Uterus (tissue), 4 donors: Measurements from ENCODE around the gene AHCYL2. TPM values are rescaled to one million over a fixed set of nuclear protein-coding genes. Genes with fewer than 3 reads are reported as not detected.

Source experiments
- DNase-seq, 2 donors: peaks; one replicate each; pipeline ENCODE4 v3.0.0-alpha.2; 2019 to 2020
- H3K27ac ChIP-seq, 2 donors: fragments of 200-600 bp; sonication (generic); 1 replicate in 1 of 2; 2 replicates in 1 of 2; pipeline ENCODE4 v1.5.1; 2016 to 2018
- H3K27me3 ChIP-seq, 2 donors: fragments of 200-600 bp; sonication (generic); one replicate each; pipeline ENCODE4 v1.5.1; 2018 to 2019; ENCODE audit warnings: control low read depth in 1 of 2
- H3K36me3 ChIP-seq, 2 donors: fragments of 200-600 bp; sonication (generic); one replicate each; pipeline ENCODE4 v1.5.1; 2019; ENCODE audit warnings: control low read depth in 1 of 2
- H3K4me1 ChIP-seq, 2 donors: fragments of 200-600 bp; sonication (generic); one replicate each; pipeline ENCODE4 v1.5.1; 2018 to 2019; ENCODE audit warnings: control low read depth in 1 of 2
- H3K4me3 ChIP-seq, 2 donors: fragments of 200-600 bp; sonication (generic); 1 replicate in 1 of 2; 2 replicates in 1 of 2; pipeline ENCODE4 v1.5.1; 2018 to 2019; ENCODE audit warnings: mild to moderate bottlenecking in 1 of 2
- H3K9me3 ChIP-seq, 2 donors: fragments of 200-600 bp; sonication (generic); one replicate each; pipeline ENCODE4 v1.5.1; 2019; ENCODE audit warnings: control low read depth in 1 of 2
- CTCF ChIP-seq, 4 experiments: fragments of 200-600 bp in 2 of 4; fragments of 450-650 bp in 2 of 4; sonication (generic) in 2 of 4; IDR thresholded peaks; one replicate each; pipeline ENCODE4 v1.5.1; 2016 to 2019; ENCODE audit warnings: antibody characterized with exemption in 4 of 4, mild to moderate bottlenecking in 2 of 4, moderate library complexity in 1 of 4
- POLR2A ChIP-seq, 2 donors: fragments of 450-650 bp; IDR thresholded peaks; one replicate each; pipeline ENCODE4 v1.6.1; 2016; ENCODE audit warnings: antibody characterized with exemption in 2 of 2, mild to moderate bottlenecking in 1 of 2, moderate library complexity in 1 of 2
- intact Hi-C: fragments of 100-400 bp; cut with DNase I; formaldehyde crosslinking; loops from one replicate; pipeline ENCODE4 v1.15.1; 2023; ENCODE audit warnings: low total_unique reads
- total RNA-seq, 4 donors: library from RNA; depleted of rRNA in 3 of 4; stranded (reverse); fragments of >200 nt in 3 of 4; gene quantifications; one replicate each; pipeline versions ENCODE4 v1.1.0 to v1.2.4, GENCODE V29; 2014 to 2023
- donor health status: DM: yes; HTN: yes; CAD: no.

AHCYL2 gene
- total RNA-seq, 4 donors from 2014 or later: 5.6 to 29.2 (median 23.7) TPM

DNA sequence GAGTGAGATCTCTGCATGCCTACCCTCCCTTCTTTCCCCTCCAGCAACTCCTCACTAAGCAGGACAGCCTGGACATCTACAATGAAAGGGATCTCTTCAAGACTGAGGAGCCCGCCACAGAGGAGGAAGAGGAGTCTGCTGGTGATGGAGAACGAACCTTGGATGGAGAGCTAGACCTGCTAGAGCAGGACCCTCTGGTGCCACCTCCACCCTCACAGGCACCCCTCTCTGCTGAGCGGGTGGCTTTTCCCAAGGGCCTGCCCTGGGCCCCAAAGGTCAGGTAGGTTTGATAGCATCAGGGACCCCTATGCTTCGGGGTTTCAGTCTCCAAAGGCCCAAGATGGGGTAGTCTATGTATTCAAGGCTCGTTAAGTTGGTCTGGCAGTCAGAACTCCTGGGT is 233.3 kb downstream of the AHCYL2 start:
- no peaks in the 10 kb centered on the region for H3K4me1 ChIP-seq
- H3K27ac ChIP-seq: no peak overlapping the region
- intact Hi-C loops: no loop called here
- no peaks in the 10 kb centered on the region for H3K9me3 ChIP-seq
- no peak for TF ChIP-seq CTCF (IDR thresholded peaks at IDR 0.05)
- no peak for TF ChIP-seq POLR2A (IDR thresholded peaks at IDR 0.05)
- H3K27me3 ChIP-seq: no peaks in the 10 kb centered on the region
- no peak for DNase-seq
- no peak overlapping the region for H3K4me3 ChIP-seq
- no peaks in the 10 kb centered on the region for H3K36me3 ChIP-seq

DNA sequence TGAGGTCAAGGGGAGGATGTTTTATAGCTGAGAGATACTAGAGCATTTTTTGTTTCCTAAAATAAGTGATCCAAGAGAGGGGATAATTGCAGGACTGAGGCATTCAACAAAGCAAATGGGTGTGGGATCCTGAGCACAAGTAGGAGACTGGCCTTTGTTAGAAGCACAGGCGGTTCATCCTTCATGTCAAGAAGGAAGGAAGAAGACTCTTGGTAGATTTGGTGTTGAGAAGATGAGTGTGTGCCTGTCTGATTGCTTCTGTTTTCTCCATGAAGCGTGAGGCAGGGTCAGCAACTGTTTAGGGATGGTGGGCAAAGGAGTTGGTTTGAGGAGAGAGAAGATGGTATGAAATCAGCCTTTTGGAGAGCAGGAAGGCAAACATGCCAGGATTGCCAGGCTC is 237.0 kb downstream of the AHCYL2 start:
- H3K4me3 ChIP-seq: no peak overlapping the region
- H3K4me1 ChIP-seq: no peaks in the 10 kb centered on the region
- H3K27ac ChIP-seq: no peak overlapping the region
- H3K9me3 ChIP-seq: no peaks in the 10 kb centered on the region
- TF ChIP-seq CTCF (IDR thresholded peaks at IDR 0.05): no peak
- TF ChIP-seq POLR2A (IDR thresholded peaks at IDR 0.05): no peak
- no peaks in the 10 kb centered on the region for H3K27me3 ChIP-seq
- intact Hi-C loops: no loop called here
- DNase-seq: no peak
- H3K36me3 ChIP-seq: no peaks in the 10 kb centered on the region

- H3K36me3 ChIP-seq: no peaks in the 10 kb centered on the region
- H3K9me3 ChIP-seq: no peaks in the 10 kb centered on the region
- intact Hi-C loops: no loop called here
- no peaks in the 10 kb centered on the region for H3K4me1 ChIP-seq
- DNase-seq: no peak
- no peak overlapping the region for H3K4me3 ChIP-seq
- TF ChIP-seq POLR2A (IDR thresholded peaks at IDR 0.05) (no peak), CTCF (IDR thresholded peaks at IDR 0.05) (no peak)
- H3K27me3 ChIP-seq: no peaks in the 10 kb centered on the region
- H3K27ac ChIP-seq: no peak overlapping the region
Observed at GRCh38 chr7:129462420-129462819, 237.6 kb downstream of the AHCYL2 start.

DNA sequence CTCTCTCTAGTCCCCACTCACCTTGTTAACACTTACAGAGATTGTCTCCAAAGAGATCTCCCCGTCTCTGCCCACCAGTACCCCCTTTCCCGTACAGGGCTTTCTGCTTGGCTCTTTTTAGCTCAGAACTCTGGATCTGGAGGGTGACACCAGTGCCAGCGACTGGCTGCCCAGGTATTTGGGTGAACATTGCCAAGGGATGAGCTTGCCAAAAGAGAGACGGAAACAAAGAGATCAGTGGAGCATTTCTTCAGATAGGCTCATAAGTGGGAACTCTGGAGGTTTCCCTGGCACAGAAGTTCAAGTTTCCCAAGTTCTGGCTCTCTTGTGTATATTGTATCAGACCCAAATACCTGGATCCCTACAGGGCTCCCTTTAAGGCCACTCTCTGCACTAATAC is 239.4 kb downstream of the AHCYL2 start:
- no peaks in the 10 kb centered on the region for H3K27me3 ChIP-seq
- DNase-seq: no peak
- H3K36me3 ChIP-seq: no peaks in the 10 kb centered on the region
- no peaks in the 10 kb centered on the region for H3K4me1 ChIP-seq
- no peak overlapping the region for H3K4me3 ChIP-seq
- no peak overlapping the region for H3K27ac ChIP-seq
- H3K9me3 ChIP-seq: no peaks in the 10 kb centered on the region
- intact Hi-C loops: no loop called here
- no peak for TF ChIP-seq CTCF (IDR thresholded peaks at IDR 0.05)
- no peak for TF ChIP-seq POLR2A (IDR thresholded peaks at IDR 0.05)

- Histone ChIP-seq H3K27ac (no peak overlapping the region), H3K27me3 (no peaks in the 10 kb centered on the region), H3K4me3 (no peak overlapping the region), H3K4me1 (no peaks in the 10 kb centered on the region), H3K9me3 (no peaks in the 10 kb centered on the region), H3K36me3 (no peaks in the 10 kb centered on the region)
- intact Hi-C loops: no loop called here
- DNase-seq: no peak
- TF ChIP-seq POLR2A (IDR thresholded peaks at IDR 0.05) (no peak), CTCF (IDR thresholded peaks at IDR 0.05) (no peak)
Observed at GRCh38 chr7:129465080-129465479, 240.2 kb downstream of the AHCYL2 start.
